ENCODE measurements around the gene IGFN1.

Gene IGFN1

DNA sequence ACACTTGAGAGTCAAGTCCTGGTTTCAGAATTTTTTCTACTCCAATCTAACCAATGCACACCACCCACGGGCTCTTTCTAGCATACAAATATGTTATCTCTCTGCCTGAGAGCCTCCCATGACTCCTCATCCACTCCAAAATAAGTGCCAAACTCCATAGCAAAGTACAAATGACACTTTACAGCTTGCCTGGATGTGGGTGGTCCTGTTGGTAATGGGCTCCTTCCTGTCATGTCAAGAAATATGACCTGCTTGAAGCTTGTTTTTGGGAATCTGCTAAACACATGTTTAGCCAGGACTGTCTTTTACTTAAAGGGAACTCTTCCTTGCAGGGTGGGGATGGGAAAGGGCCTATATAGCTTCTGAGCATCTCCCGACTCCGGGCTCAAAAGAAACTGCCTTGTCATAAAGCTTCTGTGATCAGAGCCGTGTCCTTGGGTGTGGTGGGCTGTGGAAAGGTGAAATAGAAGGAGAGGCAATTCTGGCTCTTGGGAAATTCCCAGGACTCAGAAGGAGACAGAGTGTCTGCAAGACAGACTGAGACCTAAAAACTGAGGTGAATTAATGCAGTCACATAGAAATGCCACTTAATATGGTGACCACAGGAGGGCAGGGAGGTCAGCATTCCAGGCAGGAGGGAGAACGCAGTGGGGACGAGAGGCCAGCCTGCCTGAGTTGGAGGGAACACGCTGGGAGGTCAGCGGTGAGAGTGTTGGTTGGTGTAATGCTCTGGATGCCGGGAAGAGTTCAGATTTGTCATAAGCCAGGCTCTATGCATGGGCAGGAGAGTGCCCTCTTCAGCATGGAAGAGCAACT is 6.1 kb upstream of the IGFN1 start:
- H3K4me3 ChIP-seq (ENCODE audit: low read depth, low read length): no peak overlapping the region
- TF ChIP-seq, protein P1, sequence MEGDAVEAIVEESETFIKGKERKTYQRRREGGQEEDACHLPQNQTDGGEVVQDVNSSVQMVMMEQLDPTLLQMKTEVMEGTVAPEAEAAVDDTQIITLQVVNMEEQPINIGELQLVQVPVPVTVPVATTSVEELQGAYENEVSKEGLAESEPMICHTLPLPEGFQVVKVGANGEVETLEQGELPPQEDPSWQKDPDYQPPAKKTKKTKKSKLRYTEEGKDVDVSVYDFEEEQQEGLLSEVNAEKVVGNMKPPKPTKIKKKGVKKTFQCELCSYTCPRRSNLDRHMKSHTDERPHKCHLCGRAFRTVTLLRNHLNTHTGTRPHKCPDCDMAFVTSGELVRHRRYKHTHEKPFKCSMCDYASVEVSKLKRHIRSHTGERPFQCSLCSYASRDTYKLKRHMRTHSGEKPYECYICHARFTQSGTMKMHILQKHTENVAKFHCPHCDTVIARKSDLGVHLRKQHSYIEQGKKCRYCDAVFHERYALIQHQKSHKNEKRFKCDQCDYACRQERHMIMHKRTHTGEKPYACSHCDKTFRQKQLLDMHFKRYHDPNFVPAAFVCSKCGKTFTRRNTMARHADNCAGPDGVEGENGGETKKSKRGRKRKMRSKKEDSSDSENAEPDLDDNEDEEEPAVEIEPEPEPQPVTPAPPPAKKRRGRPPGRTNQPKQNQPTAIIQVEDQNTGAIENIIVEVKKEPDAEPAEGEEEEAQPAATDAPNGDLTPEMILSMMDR (IDR thresholded peaks at IDR 0.05; ENCODE audit: borderline replicate concordance, insufficient read depth, low read depth, low read length): peak; percentile 47; the same call in 1 of the 2 replicates

DNA sequence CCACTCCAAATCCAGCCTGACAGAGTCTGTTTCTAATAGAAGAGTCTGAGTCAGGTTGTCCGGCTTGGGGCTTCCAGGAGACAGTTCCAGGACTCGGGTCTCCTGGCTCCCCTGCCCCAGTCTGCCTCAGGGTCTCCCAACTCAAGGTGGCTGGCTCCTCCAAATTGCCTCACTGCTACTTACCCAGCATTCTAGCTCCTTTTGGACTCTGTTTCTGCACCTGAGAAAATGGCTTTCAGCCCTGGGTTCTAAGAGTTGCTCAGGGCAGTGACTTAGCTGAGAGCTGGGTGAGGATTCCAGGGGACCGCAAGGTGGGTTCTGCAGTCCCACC is 5.5 kb upstream of the IGFN1 start:
- TF ChIP-seq, protein P1 (IDR thresholded peaks at IDR 0.05; ENCODE audit: borderline replicate concordance, insufficient read depth, low read depth, low read length): no peak
- H3K4me3 ChIP-seq (ENCODE audit: low read depth, low read length): no peak overlapping the region

- H3K4me3 ChIP-seq (ENCODE audit: low read depth, low read length): no peak overlapping the region
- TF ChIP-seq, protein P1 (IDR thresholded peaks at IDR 0.05; ENCODE audit: borderline replicate concordance, insufficient read depth, low read depth, low read length): no peak
Observed at GRCh38 chr1:201185527-201186128, 5.0 kb upstream of the IGFN1 start.

DNA sequence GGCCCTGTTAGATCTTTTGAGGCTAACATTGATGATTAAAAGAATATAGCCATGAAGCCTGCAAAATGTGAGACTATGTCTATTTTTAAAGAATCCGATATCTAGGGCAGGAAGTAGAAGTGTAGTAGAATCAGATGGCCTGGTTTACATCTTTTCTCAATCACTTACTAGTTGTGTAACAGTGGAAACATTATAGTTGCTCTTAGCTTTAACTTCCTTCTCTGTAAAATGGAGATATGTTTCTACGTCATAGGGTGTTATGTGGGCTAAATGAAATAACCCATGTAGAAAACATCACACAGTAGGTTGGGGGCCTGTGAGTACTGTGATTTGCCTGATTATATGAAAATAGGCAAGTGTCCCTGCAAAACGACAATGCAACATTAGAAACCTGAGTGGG is 4.4 kb upstream of the IGFN1 start:
- TF ChIP-seq, protein P1 (IDR thresholded peaks at IDR 0.05; ENCODE audit: borderline replicate concordance, insufficient read depth, low read depth, low read length): no peak
- H3K4me3 ChIP-seq (ENCODE audit: low read depth, low read length): no peak overlapping the region

GRCh38 chr1:201189085-201189484 is 1.5 kb upstream of the IGFN1 start:
- TF ChIP-seq, protein P1 (IDR thresholded peaks at IDR 0.05; ENCODE audit: borderline replicate concordance, insufficient read depth, low read depth, low read length): no peak
- no peak overlapping the region for H3K4me3 ChIP-seq (ENCODE audit: low read depth, low read length)

GRCh38 chr1:201190005-201190404 is 619 bp upstream of the IGFN1 start:
- H3K4me3 ChIP-seq (ENCODE audit: low read depth, low read length): no peak overlapping the region
- TF ChIP-seq, protein P1 (IDR thresholded peaks at IDR 0.05; ENCODE audit: borderline replicate concordance, insufficient read depth, low read depth, low read length): no peak

Data from GM12875 (cell line).